ENCODE data around the gene NUF2. TPM values are rescaled to one million over a fixed set of nuclear protein-coding genes. Genes with fewer than 3 reads are reported as not detected.

Gene NUF2
- total RNA-seq, 1 experiment from 2014 or later, result 30.7 TPM

GRCh38 chr1:163295949-163296348 is 25.8 kb upstream of the NUF2 start:
- no peak overlapping the region for H3K14ac ChIP-seq (ENCODE audit: insufficient read depth, low read length)
- Mint-ChIP-seq H3K36me3 (ENCODE audit: insufficient read depth in 1 of 3, low read depth in 3 of 3) (peaks cover 18 to 42% (median 19%) of the 10 kb centered on the region in 3 experiments), H3K27ac (no peak overlapping the region; a peak in 2 of 7 replicates), H3K27me3 (ENCODE audit: low read depth) (no peaks in the 10 kb centered on the region), H3K4me1 (peaks cover 24 to 38% of the 10 kb centered on the region in 2 experiments), H3K9me3 (peaks cover 6 to 11% of the 10 kb centered on the region in 2 experiments; a peak in 4 of 5 replicates), H3K4me3 (no peak overlapping the region)
- H3K27me3 ChIP-seq (ENCODE audit: insufficient read depth, low read length), result no peaks in the 10 kb centered on the region
- no peak for DNase-seq
- no peak overlapping the region for H2BK5ac ChIP-seq (ENCODE audit: insufficient read length, low read length)
- H3K23ac ChIP-seq (ENCODE audit: insufficient read length, low read depth, low read length), result no peak overlapping the region
- no peak overlapping the region for H2BK15ac ChIP-seq (ENCODE audit: low read depth, low read length)
- H4K20me1 ChIP-seq (ENCODE audit: control insufficient read depth, insufficient read depth, insufficient read length), result no peaks in the 10 kb centered on the region
- no peak overlapping the region for H2AK5ac ChIP-seq (ENCODE audit: insufficient read length, low read length)
- no peaks in the 10 kb centered on the region; the same call in 1 of the 2 replicates for H3K4me1 ChIP-seq (ENCODE audit: insufficient read depth, low read length)
- no peaks in the 10 kb centered on the region for H3K9me3 ChIP-seq (ENCODE audit: control insufficient read depth, low read depth, low read length)
- no peak overlapping the region for H2BK12ac ChIP-seq (ENCODE audit: insufficient read length, low read depth, low read length)
- no peak overlapping the region for H3K18ac ChIP-seq (ENCODE audit: insufficient read length, low read depth, low read length)
- H3K56ac ChIP-seq (ENCODE audit: insufficient read length, low read depth, low read length), result no peak overlapping the region
- no peak overlapping the region for H3K4ac ChIP-seq (ENCODE audit: low read depth, low read length)
- no peak overlapping the region for H3K27ac ChIP-seq (ENCODE audit: insufficient read length, low read depth, low read length)
- H3K23me2 ChIP-seq (ENCODE audit: insufficient read length, low read depth, low read length, poor library complexity, severe bottlenecking), result no peaks in the 10 kb centered on the region
- no peak overlapping the region for H4K8ac ChIP-seq (replicated peaks; ENCODE audit: insufficient read length, low read depth, low read length)
- no peak overlapping the region for H3K9ac ChIP-seq (ENCODE audit: extremely low read depth, insufficient read length, low read length)
- no peak overlapping the region for H3K4me2 ChIP-seq (ENCODE audit: insufficient read depth, insufficient read length, low read length)
- 100% methylated on average over 1 of the region's 2 CpGs for WGBS (ENCODE audit: extremely low coverage, insufficient read length, low lambda C conversion rate)
- H3K79me1 ChIP-seq (ENCODE audit: insufficient read depth, low read depth, low read length, poor library complexity, severe bottlenecking), result no peaks in the 10 kb centered on the region
- no peak overlapping the region for H2BK20ac ChIP-seq (ENCODE audit: low read depth, low read length, poor library complexity, severe bottlenecking)
- H3T11ph ChIP-seq (ENCODE audit: low read length), result no peak overlapping the region
- no peaks in the 10 kb centered on the region for H3K79me2 ChIP-seq (ENCODE audit: insufficient read depth, low read length)
- no peak overlapping the region for H2AFZ ChIP-seq (ENCODE audit: low read length)
- no peak overlapping the region for H4K5ac ChIP-seq (ENCODE audit: insufficient read length, low read depth, low read length)
- H2BK120ac ChIP-seq (ENCODE audit: low read depth, low read length, poor library complexity, severe bottlenecking), result no peak overlapping the region
- H4K91ac ChIP-seq (ENCODE audit: insufficient read length, low read depth, low read length), result no peak overlapping the region
- no peak for TF ChIP-seq CTCF (conservative IDR thresholded peaks at IDR 0.05)

Measured in H9 (cell line).